ENCODE data around the gene C2orf68.

Gene C2orf68

GRCh38 chr2:85557130-85557529 is 54.7 kb downstream of the C2orf68 start:
- Histone ChIP-seq H2AFZ (ENCODE audit: low read depth, low read length) (no peak overlapping the region), H3K4me1 (ENCODE audit: insufficient read depth, low read length) (peaks cover 27% of the 10 kb centered on the region), H3K4me3 (ENCODE audit: low read depth in 1 of 2, low read length in 2 of 2) (no peak overlapping the region), H3K27ac (ENCODE audit: low read length) (no peak overlapping the region), H3K27me3 (ENCODE audit: insufficient read depth, low read length, poor library complexity) (no peaks in the 10 kb centered on the region), H3K4me2 (ENCODE audit: insufficient read depth, low read length) (no peak overlapping the region), H3K79me2 (ENCODE audit: insufficient read depth, low read length) (peaks cover 47% of the 10 kb centered on the region), H4K20me1 (ENCODE audit: insufficient read depth, low read length) (peaks cover 3% of the 10 kb centered on the region; the same call in 1 of the 2 replicates), H3K9ac (ENCODE audit: low read depth, low read length) (no peak overlapping the region), H3K36me3 (ENCODE audit: insufficient read depth, low read length) (peaks cover 58% of the 10 kb centered on the region), H3K9me3 (ENCODE audit: insufficient read depth, low read length, severe bottlenecking) (no peaks in the 10 kb centered on the region)
- TF ChIP-seq EZH2 (IDR thresholded peaks at IDR 0.05; ENCODE audit: borderline replicate concordance, low read depth, low read length, severe bottlenecking) = no peak
- TF ChIP-seq, protein P1, sequence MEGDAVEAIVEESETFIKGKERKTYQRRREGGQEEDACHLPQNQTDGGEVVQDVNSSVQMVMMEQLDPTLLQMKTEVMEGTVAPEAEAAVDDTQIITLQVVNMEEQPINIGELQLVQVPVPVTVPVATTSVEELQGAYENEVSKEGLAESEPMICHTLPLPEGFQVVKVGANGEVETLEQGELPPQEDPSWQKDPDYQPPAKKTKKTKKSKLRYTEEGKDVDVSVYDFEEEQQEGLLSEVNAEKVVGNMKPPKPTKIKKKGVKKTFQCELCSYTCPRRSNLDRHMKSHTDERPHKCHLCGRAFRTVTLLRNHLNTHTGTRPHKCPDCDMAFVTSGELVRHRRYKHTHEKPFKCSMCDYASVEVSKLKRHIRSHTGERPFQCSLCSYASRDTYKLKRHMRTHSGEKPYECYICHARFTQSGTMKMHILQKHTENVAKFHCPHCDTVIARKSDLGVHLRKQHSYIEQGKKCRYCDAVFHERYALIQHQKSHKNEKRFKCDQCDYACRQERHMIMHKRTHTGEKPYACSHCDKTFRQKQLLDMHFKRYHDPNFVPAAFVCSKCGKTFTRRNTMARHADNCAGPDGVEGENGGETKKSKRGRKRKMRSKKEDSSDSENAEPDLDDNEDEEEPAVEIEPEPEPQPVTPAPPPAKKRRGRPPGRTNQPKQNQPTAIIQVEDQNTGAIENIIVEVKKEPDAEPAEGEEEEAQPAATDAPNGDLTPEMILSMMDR (IDR thresholded peaks at IDR 0.05; ENCODE audit: borderline replicate concordance, extremely low read depth, low read length, poor library complexity, severe bottlenecking) = no peak
- ATAC-seq (ENCODE audit: insufficient read depth, low read depth) (no peak), DNase-seq (no peak)

Data from DND-41 (cell line).